Hematopoietic multipotent progenitor cell treated with erythropoietin and hydrocortisone succinate and interleukin-3 and kit ligand, for 15 days (in vitro differentiated cells): ENCODE data around the gene VASH2.
"Not testable (repeated sequence)": the region's sequence is repeated elsewhere in the genome, so short reads cannot be mapped to it uniquely, and the experiment has no call there.

Source experiments
- DNase-seq: peaks from one replicate; pipeline ENCODE4 v3.0.0-alpha.2; 2015; ENCODE audit warnings: low spot score

The VASH2 gene

DNA sequence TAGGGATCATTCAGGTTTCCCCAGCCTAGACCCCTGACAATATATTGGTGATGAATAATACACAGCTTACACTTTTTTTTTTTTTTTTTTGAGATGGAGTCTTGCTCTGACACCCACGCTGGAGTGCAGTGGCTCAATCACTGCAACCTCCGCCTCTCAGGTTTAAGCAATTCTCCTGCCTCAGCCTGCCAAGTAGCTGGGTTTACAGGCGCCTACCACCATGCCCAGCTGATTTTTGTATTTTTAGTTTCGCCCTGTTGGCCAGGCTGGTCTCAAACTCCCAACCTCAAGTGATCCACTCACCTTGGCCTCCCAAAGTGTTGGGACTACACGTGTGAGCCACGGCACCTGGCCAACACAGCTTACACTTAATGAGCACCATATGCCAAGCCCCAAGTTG, 7.2 kb downstream of the VASH2 start:
- no peak for DNase-seq

- DNase-seq: no peak
These were observed 7.8 kb downstream of the VASH2 start for GRCh38 chr1:212958175-212958574.

DNA sequence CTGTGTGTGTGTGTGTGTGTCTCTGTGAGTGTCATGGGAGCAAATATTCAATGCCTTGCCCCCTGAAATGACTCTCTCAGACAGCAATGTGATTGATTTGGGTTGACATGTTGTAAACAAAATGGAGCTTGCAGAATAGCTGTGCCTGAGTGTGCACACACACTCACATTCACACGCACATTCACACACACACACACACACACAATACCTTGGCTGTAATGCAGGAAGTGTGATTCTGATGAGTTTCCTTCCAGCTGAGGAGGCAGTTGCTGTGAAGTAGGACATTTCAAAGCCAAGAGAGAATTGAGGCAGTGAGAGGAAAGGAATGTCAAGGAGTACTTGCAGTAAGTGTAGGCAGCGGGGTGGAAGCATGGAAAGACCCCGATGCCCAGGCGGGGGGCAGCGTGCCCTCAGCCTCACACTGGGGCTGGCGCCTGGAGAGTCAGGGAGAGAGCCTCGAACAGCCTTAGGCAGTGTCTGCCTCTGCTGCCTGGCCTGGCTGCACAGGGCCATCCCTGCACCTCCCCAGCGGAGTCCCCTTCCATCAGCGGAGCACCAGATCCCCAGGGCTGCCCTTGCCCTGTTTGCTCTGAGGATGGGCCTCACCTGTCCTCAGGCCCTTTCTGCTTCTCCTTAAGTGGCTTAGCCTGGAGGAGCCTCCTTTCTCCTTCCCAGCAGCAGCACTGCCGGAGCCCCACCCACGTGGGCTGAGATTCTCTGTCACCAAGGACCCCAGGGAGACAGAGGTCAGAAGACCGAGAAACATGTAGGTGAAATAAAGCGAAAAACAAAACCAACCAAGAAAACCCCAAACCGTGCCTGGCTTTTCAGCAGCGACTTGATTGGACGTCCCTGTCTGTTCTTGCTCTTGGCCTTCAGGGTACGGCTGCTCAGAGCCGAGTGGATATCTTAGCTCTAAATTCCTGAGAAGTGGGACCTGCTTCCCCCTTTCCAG, 9.2 kb downstream of the VASH2 start:
- no peak for DNase-seq

DNA sequence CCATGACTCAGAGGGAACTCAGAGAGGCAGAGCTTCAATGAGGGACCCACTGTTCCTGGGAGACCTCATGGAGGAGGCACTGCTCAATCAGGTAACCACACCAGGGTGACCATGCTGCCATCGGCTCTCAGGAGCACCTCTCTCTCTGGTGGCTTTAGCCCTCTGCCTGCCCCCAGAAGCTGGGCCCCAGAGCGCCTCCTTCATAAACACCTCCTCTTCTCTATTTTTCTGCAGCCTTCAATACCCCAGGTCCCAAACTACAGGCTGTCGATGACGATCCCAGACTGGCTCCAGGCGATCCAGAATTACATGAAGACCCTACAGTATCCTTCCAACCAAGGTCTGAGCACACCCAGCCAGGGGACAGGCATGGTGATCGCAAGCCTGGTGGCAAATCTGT, 10.6 kb downstream of the VASH2 start:
- DNase-seq: no peak

DNA sequence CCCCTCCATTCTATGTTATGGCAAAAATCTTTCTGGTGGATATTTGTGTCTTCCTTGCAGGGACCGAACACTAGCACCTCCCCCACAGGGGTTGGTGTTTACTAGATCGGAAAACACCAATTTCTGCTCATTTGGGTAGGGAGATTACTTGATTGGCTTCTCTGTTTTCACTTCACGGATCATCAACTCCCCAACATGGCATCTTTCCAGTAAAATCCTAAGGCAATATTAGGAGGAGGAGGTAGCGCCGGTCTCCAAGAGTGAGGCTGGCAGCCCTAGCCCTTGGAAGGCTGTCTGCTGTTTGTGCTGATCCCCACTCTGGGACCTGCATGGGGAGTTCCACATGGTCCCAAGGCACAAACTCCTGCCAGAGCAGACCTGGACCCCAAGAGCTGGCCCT, 12.2 kb downstream of the VASH2 start:
- DNase-seq: no peak

GRCh38 chr1:212964102-212964501, 13.8 kb downstream of the VASH2 start:
- DNase-seq: no peak

DNA sequence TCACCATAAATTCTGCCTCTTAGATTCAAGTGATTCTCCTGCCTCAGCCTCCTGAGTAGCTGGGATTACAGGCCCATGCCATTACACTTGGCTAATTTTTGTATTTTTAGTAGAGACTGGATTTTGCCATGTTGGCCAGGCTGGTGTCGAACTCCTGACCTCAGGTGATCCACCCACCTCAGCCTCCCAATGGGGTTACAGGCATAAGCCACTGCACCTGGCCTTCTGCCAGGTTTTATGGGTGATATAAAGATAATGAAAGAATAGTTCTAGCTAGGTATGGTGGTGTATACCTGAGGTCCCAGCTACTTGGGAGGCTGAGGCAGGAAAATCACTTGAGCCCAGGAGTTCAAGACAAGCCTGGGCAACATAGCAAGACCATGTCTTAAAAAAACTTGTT, 14.7 kb downstream of the VASH2 start:
- not testable (repeated sequence) for DNase-seq

- no peak for DNase-seq
These were observed 16.3 kb downstream of the VASH2 start for GRCh38 chr1:212966616-212967015.

- DNase-seq: peak; percentile 5
These were observed 17.5 kb downstream of the VASH2 start for GRCh38 chr1:212967801-212968200.

DNA sequence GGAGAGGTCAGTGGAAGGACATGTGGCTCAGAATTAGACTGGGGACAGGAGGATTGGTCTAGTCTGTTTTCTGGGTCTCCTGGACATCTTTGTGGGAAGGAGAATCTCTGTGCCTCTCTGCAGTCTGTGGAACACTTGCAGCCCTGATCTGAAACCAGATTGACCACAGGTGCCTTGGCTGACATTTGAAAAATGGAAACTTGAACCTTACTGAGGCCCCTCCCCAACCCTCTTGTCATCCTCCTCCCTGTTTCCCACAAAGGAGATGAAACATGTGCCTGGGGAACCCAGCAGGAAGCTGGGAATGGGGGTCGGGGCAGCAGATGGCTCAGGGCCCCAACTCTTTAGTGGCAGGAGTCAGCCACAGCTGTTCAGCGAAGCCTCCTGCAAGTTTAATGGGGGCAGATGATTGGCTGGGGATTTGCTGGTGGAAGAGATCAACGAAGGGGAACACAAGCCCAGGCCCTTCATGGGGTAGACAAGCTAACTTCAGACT, 18.1 kb downstream of the VASH2 start:
- DNase-seq: no peak

GRCh38 chr1:212970085-212970484, 19.7 kb downstream of the VASH2 start:
- DNase-seq: no peak

DNA sequence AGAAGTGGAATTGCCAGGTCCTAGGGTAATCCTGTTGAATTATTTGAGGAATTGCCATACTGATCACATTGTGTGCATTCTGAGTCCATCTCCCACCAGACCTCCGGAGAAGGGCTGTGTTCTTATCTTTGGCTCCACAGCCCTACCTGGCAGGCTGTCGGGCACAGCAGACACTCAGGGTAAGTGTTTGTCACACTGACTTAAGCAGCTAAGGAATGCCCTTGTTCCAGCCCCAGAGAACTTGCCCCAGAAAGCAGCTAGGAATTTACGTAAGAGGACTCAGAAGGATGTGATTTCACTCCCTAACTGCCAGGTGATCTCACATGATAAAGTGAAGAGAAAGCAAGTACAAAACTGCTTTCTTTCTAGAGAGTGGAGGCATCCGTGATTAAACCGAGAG, 21.0 kb downstream of the VASH2 start:
- no peak for DNase-seq

DNA sequence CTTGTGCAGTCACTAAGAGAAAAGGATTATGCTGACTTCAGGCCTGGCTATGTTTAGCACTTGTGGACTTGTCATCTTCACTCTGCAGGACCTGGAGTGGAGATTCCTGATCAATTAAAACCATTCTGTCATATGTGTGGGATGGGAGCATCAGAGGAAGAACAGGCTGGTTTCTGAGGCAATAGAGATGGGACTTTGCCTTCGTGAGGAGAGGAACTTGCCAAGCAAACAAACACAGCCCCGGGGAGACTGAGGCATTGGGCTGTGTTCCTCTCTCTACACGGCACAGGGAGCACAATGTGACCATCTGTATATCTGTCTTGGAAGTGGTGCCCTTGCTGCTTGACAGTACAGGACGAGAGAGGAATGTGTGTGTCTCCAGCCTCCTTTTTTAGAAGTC, 23.1 kb downstream of the VASH2 start:
- DNase-seq: no peak

GRCh38 chr1:212973899-212974298, 23.6 kb downstream of the VASH2 start:
- no peak for DNase-seq

DNA sequence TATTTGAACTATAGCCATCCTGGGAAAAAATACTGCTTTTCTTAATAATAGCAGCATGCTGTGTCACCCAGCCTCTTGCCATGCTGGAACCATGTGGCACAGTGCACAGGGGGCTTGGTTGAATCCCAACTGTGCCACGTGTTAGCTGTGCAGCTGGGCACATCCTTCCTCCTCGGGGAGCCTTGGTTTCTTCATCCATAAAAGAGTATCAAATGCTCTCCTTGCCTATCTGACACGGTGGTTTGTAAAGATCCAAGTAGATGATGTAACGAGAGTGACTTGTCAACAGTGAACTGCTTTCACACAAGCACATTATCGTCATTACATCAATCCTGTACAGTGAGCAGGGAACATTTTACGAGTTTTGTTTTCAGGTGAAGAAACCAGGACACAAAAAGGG, 24.4 kb downstream of the VASH2 start:
- DNase-seq: no peak

GRCh38 chr1:212975111-212975918, 25.0 kb downstream of the VASH2 start:
- DNase-seq: no peak

DNA sequence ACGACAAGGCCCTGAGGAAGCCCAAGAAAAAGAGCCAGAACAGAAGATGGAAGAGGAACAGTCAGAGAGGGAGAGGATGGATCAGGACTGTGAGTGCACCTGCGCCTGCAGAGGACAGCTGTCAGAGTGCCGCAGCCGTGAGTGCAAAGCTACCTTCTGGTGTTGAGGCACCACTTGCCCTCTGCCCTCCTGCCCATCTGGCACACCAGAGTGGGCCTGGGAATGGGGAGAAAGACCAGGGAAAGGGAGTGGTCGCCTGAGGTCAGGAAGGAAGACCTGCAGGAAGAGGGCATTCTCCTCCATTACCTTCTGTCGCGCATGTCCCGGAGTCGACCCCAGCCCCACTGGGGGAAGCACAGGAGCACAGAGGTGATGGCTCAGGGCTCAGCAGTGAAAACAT, 26.2 kb downstream of the VASH2 start:
- DNase-seq: no peak

GRCh38 chr1:212977781-212978645, 27.7 kb downstream of the VASH2 start:
- DNase-seq: no peak

- no peak for DNase-seq
These were observed 29.2 kb downstream of the VASH2 start for GRCh38 chr1:212979340-212980122.

GRCh38 chr1:212980123-212980785, 29.9 kb downstream of the VASH2 start:
- DNase-seq: no peak
